Measurements from ENCODE around the gene UNC13C. TPM values are rescaled to one million over a fixed set of nuclear protein-coding genes. Genes with fewer than 3 reads are reported as not detected.

The UNC13C gene
- total and polyA plus RNA-seq, 10 of the 15 experiments (the other 5 are each of a cell fraction or from before 2014, with no cell fraction given), result 9.9 to 81.3 (median 25.0) TPM

- TF ChIP-seq, protein P1, sequence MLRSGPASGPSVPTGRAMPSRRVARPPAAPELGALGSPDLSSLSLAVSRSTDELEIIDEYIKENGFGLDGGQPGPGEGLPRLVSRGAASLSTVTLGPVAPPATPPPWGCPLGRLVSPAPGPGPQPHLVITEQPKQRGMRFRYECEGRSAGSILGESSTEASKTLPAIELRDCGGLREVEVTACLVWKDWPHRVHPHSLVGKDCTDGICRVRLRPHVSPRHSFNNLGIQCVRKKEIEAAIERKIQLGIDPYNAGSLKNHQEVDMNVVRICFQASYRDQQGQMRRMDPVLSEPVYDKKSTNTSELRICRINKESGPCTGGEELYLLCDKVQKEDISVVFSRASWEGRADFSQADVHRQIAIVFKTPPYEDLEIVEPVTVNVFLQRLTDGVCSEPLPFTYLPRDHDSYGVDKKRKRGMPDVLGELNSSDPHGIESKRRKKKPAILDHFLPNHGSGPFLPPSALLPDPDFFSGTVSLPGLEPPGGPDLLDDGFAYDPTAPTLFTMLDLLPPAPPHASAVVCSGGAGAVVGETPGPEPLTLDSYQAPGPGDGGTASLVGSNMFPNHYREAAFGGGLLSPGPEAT (IDR thresholded peaks at IDR 0.05; ENCODE audit: low read depth), result peak; percentile 88
- TF ChIP-seq IRF5 (IDR thresholded peaks at IDR 0.05; ENCODE audit: borderline replicate concordance) (peak; percentile 25; the same call in 1 of the 2 replicates), FOXK2 (IDR thresholded peaks at IDR 0.05) (no peak), ZNF207 (IDR thresholded peaks at IDR 0.05; ENCODE audit: borderline replicate concordance) (no peak), TCF12 (IDR thresholded peaks at IDR 0.05; ENCODE audit: low read depth, low read length) (peak; percentile 85), SMAD5 (IDR thresholded peaks at IDR 0.05; ENCODE audit: low read depth) (no peak), MXI1 (IDR thresholded peaks at IDR 0.05; ENCODE audit: low read depth, low read length) (no peak; the same call in 1 of the 2 replicates), MEF2B (IDR thresholded peaks at IDR 0.05; ENCODE audit: partially characterized antibody, poor library complexity, severe bottlenecking) (peak; percentile 90), MYB (IDR thresholded peaks at IDR 0.05; ENCODE audit: borderline replicate concordance, low read depth, low read length) (no peak; the same call in 1 of the 2 replicates), MTA2 (IDR thresholded peaks at IDR 0.05; ENCODE audit: low read depth) (peak; percentile 100), STAT3 (IDR thresholded peaks at IDR 0.05; ENCODE audit: low read depth, low read length) (peak; percentile 16; the same call in 1 of the 2 replicates)
Measured at GRCh38 chr15:54150255-54150654, 172.0 kb downstream of the UNC13C start (continued).

Measured in GM12878 (cell line).